Left kidney (tissue), 8 donors: ENCODE measurements around the gene APEH. TPM values are rescaled to one million over a fixed set of nuclear protein-coding genes. Genes with fewer than 3 reads are reported as not detected.

Experiments
- DNase-seq: peaks from one replicate; pipeline ENCODE4 v3.0.0-alpha.2; 2013
- long read RNA-seq, 8 donors: transcript quantifications; one replicate each; lab custom pipeline, GENCODE V29; 2026
- polyA plus RNA-seq: library from polyadenylated mRNA; unstranded; fragments of 120-200 nt; gene quantifications from one replicate; pipeline ENCODE4 v1.2.1, GENCODE V29; 2013; ENCODE audit not compliant: insufficient read length

The APEH gene
- polyA plus RNA-seq = 140 TPM
- long read RNA-seq, donor 1, transcript APEH-201 (22 exons, 3,220 nt) = major isoform, 17 of 30 reads
- long read RNA-seq, donor 1, partial matches to known transcripts = 13 of 30 reads
- long read RNA-seq, donor 1, other reads (novel, unspliced or antisense) = 0 of 30 reads
- long read RNA-seq, donor 2, transcript APEH-201 (22 exons, 3,220 nt) = major isoform, 17 of 64 reads
- long read RNA-seq, donor 2, partial matches to known transcripts = 47 of 64 reads
- long read RNA-seq, donor 2, other reads (novel, unspliced or antisense) = 0 of 64 reads
- long read RNA-seq, donor 3, transcript APEH-201 (22 exons, 3,220 nt) = major isoform, 15 of 21 reads
- long read RNA-seq, donor 3, partial matches to known transcripts = 6 of 21 reads
- long read RNA-seq, donor 3, other reads (novel, unspliced or antisense) = 0 of 21 reads
- long read RNA-seq, donor 4, partial matches to known transcripts = 13 of 18 reads
- long read RNA-seq, donor 4, other reads (novel, unspliced or antisense) = 5 of 18 reads
- long read RNA-seq, donor 5, transcript APEH-201 (22 exons, 3,220 nt) = major isoform, 23 of 150 reads
- long read RNA-seq, donor 5, partial matches to known transcripts = 94 of 150 reads
- long read RNA-seq, donor 5, other reads (novel, unspliced or antisense) = 33 of 150 reads
- long read RNA-seq, donor 6, transcript APEH-201 (22 exons, 3,220 nt) = major isoform, 14 of 41 reads
- long read RNA-seq, donor 6, partial matches to known transcripts = 26 of 41 reads
- long read RNA-seq, donor 6, other reads (novel, unspliced or antisense) = 0 of 41 reads
- long read RNA-seq, donor 7, transcript APEH-201 (22 exons, 3,220 nt) = major isoform, 21 of 33 reads
- long read RNA-seq, donor 7, partial matches to known transcripts = 12 of 33 reads
- long read RNA-seq, donor 7, other reads (novel, unspliced or antisense) = 0 of 33 reads
- long read RNA-seq, donor 8, transcript APEH-201 (22 exons, 3,220 nt) = major isoform, 5 of 10 reads
- long read RNA-seq, donor 8, partial matches to known transcripts = 5 of 10 reads
- long read RNA-seq, donor 8, other reads (novel, unspliced or antisense) = 0 of 10 reads

DNA sequence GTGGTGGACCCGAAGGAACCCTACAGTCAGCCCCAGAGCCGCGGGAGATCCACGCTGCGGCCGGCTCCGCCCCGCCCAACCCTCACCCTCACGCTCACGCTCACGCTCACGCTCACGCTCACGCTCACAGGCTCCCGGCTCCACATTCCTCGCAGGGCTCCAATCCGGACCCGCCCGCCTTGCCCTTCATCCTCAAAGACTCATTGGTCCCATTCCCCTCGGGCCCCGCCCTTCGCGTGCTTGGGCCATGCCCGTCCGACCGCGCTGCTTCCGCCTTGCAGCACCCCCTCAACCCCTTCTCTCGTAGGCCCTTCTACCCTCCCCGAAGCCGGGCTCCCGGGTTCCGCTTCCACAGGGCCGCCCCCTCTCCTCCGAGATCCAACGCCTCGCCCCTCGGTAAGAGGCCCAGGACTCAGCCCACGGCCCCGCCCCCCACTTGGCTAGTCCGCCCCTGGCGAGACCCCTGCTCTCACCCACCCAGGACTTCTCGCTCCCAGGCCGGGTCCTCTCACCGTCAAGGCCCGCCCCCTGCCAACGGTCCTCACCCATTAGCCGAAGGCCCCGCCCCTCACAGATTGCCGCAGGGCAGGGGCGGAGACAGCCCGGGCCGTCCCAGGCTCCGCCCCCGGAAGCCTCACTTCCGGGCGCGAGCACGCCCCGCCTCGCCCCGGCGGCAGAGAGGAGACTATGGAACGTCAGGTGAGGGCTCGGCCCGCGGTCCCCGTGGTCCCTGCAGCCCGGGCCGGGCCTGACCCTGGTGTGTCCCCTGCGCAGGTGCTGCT, at the start of gene APEH:
Gene APEH (plus strand): TSS at position 637 of the 782 bp plus-strand sequence. CDS start 51 bp downstream, at position 688.
- peak; percentile 94 for DNase-seq

DNA sequence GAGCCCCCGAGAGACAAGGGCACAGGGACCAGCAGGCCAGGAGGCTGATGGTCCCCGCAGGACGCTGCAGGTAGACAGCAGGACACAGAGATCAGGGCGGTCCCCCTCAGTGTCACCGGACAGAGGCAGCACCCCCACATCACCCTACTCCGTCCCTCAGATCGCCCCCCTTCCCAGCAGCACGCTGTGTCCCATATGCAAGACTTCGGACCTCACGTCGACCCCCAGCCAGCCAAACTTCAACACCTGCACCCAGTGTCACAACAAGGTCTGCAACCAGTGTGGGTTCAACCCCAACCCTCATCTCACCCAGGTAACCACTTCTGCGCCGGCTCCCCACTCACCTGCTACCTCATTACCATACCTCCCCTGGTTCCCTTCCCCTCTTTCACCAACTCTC, 49.1 kb upstream of the APEH start:
- no peak for DNase-seq

DNA sequence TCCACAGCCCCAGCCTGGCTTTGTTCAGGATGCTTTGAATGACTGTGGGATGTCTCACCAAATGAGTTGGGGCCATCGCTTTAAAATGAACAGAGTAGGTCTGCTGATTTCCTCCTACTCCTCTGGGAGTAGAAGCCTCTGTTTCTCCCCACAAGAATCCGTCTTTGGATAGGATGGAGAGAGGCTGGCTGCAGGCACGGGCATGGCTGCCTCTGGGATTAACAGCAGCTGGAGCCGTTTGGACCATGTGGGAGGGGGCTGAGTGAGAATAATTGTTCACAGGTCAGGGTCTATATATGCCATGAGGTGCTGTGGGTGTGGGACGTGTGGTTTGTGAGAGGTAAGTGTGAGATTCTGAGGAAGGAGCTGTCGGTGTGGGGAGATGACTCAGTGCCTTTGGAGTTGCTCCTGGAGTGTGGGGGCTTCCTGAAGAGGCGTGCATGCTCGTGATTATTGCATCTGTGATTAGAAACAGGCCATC, 48.0 kb upstream of the APEH start:
- DNase-seq = no peak

DNA sequence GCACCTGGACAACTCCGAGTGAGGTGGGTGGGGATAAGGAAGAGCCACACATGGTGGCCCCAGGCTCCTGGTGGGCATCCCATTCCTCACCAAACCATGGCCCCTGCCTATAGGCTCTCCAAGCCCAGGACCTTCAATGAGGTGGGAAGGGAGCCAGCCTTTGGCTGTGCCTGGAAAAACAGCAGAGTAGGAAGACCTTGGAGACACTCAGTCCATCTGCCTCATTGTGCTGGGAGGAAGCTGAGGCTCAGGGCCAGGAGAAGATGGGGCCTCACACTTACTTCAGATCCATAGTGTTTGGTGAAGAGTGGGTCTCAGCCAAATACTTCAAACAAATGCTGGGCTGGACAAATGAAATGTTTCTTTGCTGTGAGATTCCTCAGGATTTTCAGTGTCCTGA, 47.4 kb upstream of the APEH start:
- DNase-seq = no peak

DNA sequence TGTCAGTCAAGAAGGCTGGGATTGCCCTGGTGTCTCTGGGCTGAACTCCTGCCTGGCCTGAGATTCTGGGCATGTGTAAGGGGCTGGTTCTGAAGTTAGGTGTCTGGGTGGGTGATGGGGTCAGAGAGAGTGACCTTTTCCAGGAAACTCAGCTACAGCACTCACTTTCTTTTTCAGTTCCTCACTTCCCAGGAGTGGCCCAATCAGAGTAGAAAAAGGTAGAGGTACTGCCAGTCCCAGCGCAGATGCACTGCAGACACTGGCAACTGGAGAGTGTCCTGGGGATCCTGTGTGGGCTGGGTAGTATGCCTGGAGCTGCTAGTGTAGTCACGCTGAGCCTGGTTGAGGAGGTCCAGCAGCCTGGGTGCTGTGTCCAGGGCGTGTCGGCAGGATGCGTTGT, 46.5 kb upstream of the APEH start:
- DNase-seq = no peak

DNA sequence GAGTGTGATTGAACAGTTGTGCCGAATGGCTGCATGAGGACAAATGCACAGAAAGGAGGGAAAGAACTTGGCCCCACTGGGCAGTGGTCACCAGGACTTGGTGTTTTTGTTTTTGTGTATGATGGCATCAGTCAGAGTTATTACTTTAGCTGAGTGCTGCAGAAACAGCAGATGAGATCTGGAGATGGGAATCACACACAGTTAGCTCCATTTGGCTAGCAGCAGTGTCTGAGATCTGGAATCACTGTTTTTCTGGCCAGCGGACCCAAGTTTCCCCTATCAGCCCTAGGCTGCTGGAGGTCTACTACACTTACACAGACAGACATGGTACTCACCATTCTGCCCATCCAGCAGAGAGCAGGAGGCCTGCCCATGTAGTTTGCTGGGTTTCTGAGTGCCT, 45.9 kb upstream of the APEH start:
- DNase-seq = no peak

DNA sequence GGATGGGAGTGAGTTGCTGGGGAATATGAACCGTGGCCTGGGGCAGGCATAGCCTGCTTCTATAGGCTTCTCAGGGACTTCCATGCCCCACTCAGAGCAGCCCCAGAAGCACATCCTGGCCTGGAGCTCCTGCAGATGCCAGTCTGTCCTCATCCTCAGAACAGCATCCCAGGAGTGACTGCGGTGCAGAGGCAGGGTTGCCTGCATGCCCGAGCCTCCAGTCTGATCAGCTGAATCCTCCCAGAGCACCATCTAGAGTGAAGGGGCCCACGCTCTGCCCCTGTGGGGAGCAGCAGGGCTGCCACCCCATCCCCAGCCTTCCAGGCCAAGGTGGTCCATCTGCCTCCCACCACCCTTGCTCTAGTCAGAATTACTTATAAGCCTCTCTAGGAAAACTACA, 44.7 kb upstream of the APEH start:
- DNase-seq = no peak

DNA sequence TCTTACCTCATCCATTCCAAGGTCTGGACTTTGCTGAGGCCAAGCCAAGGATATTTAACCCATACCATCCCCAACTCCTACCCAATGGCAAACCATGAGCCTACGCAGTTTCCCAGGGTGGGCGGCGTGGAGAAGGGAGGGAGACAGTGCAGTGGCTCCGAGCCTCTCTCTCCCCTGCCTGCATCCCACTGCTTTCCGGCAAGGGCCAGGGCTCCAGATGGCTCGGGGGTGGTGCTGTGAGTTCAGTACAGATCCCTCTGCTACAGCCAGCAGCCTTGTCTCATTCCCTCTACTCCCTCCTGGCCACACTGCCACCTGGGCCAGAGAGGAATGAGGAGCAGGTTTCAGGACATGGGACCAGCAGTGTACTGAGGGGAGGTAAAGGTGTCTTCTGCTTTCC, 44.3 kb upstream of the APEH start:
- DNase-seq = no peak

DNA sequence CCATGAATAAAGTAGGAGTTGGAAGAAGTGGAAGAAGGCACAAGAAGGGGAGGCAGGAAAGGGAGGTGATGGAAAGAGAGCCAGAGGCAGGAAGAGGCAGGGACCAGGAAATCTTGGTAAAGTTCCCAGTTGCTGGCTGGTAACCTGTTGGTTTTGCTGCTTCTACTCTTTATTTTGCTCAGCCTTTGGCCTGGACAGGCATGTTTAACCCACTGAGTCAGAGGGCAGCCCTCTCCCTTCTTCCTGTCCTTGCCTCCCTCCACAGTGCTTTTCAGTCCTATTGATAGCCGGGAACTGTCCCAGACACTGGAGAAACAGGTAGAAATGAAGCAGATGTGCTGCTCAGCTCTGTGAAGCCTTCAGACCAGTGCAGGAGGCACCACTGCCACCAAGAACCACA, 43.4 kb upstream of the APEH start:
- DNase-seq = no peak

DNA sequence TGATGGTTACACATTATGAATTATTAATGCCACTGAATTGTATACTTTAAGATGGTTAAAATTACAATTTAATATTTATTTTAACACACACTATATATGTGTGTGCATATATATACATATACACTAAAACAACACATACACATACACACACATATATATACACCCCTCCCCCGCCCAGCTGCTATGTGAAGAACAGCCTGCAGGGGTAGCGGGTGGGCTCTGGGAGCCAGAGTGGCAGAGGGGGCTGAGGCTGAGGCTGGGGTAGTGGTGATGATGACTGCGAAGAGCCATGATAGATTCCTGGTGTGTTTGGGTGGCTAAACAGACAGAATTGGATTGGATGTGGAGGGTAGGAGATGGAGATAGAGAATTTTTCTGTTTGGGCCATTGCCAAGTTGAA, 39.4 kb upstream of the APEH start:
- no peak for DNase-seq

DNA sequence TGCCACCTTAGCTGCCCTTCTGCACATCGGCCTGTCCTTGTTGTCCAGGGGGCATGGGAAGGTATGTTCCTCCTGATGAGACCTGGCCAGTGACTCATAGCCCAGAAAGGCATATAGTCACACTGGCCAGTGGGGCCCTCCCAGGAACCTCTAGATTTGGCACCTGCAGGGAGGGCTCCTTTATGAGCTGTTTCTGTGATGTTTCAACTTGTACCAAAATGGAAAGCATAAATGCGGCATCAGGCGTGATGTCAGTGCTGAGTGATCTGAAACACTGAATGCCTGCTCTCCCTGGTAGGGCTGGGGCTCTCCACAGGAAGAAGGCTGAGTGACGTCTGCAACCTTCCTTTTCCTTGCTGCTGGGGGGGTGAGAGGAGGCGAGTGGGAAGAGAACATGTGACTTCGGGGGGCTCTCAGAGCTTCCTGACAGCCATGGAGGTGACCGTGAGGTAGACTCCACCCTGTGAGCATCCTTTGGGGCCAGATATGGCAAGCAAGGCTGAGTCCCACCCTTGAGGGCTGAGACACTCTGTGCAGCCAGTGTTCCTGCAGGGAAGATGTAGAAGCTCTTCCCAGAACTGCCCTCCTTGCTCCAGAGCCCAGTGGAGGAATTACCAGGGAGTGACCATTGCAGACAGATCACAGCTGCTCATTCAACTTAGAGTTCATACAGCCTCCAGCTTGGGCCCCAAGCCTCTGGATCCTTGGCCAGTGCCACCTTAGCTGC, 37.1 kb upstream of the APEH start:
- no peak for DNase-seq

DNA sequence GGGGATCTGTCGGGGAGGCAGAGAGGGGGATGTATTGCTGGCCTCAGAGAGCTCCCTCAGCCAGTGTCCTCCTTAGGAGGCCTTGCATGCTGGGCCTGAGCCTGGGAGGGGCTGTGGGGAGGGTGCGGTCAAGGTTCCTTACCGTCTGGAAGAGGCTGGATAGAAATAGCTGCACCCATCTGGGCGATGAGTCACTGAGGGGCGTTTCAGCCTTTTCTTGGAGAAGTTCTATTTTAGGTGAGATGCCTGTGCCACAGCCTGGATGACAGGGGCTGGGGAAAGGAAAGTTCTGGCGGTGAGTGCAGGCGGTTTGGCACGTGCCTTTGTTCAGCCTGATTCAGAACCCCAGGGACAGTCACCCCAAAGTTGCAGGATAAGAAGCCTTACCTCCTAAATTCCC, 35.7 kb upstream of the APEH start:
- no peak for DNase-seq

DNA sequence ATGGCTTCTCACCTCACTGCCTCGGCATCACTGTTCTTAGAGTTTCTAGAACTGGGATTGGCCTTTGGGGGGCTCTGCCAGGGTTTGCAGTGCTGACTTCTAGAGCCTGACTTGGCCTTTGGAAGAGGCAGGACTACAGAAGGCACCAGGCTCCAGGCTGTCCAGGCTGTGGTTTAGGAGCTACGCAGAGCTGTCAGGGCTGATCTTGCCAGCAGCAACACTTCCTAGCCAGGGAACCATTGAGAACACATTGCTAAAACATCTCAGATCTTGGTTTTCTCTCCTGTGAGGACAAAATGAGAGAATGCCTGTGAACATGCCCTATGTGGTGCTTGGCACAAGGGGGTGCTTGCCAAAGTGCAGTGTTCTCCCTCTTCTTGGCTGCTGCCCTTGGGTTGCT, 34.6 kb upstream of the APEH start:
- DNase-seq = no peak

DNA sequence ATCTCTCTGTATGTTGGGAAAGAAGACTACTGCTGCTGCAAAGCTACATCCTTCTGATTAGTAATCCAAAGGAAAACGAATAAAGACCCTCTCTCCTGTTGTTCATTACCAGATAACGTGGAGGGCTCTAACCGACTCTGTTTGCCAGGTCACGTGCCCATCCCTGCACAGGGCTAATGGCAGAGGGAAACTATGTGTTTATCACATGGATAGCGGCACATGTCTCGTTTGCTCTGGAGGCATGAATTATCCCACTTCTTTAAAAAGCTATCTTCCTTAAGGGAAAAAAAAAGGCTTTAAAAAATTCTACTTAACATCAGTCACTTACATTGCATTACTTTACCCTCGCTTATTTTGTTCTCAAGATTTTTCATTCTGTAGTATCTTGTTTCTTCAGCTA, 32.9 kb upstream of the APEH start:
- no peak for DNase-seq

DNA sequence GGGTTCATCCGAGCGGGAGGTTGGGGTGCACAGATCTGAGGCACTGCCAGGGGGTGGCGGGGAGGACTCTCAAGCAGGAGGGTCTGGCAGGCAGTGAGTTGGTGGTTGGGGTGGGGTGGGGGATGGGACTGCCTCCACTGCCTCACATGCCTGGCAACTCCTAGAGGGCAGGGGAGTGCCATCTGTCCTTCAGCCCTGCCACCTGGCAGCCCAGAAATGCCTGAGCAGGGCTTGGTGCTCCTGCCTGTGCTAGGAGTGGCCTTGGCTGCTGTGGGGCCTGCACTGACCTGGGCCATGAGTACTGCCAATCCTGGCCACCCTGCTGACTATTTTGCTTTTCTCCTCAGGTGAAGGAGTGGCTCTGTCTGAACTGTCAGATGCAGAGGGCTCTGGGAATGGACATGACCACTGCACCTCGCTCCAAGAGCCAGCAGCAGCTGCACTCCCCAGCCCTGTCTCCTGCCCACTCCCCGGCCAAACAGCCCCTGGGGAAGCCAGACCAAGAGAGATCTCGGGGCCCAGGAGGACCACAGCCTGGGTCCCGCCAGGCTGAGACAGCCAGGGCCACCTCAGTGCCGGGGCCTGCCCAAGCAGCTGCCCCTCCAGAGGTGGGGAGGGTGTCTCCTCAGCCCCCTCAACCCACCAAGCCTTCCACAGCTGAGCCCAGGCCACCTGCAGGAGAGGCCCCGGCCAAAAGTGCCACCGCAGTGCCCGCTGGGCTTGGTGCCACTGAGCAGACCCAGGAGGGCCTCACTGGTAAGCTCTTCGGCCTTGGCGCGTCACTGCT, 32.0 kb upstream of the APEH start:
- DNase-seq = no peak

DNA sequence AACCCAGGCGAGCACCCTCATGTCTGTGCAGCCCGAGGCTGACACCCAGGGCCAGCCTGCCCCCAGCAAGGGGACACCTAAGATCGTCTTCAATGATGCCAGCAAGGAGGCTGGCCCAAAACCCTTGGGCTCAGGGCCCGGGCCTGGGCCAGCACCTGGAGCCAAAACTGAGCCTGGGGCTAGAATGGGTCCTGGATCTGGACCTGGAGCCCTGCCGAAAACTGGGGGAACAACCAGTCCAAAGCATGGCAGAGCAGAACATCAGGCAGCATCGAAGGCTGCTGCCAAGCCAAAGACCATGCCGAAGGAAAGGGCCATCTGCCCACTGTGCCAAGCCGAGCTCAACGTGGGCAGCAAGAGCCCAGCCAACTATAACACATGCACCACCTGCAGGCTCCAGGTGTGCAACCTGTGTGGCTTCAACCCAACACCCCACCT, 31.4 kb upstream of the APEH start:
- DNase-seq = no peak

DNA sequence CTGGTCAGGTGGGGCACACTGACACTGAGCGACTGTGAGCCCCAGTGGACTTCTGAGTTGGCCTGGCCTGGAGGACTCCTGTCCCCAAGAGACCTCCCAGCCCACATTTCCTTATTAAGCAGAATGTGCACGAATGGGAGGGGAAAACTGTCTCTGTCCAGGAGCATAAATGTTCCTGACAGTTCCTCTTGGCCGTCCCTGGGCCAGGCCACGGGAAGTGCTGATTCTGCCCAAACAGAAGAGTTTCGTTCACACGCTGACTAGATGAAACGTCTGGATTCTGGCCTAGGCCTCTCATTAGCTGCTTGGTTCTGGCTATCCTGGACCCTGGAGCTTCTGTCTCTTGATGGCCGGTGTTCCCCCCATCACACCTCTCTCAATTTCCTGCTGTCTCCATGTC, 29.5 kb upstream of the APEH start:
- no peak for DNase-seq

DNA sequence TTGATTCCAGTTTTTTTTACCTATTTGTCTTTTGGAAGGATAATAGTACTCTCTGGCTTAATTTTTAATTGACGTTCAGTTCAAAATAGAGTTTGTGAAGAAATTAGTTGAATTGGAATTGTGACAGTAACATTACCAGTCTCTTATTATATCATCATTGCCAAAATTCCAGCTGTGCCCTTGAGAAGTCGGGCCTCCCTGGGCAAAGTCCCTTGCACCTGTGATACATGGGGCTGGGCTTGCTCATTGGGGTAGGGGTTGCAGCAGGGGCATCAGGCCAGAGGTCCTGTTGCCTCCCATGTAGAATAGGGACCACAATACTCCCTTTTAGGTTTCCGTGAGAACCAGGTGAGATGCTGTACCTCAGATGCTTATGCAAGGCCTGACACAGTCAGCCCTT, 27.9 kb upstream of the APEH start:
- DNase-seq = no peak

DNA sequence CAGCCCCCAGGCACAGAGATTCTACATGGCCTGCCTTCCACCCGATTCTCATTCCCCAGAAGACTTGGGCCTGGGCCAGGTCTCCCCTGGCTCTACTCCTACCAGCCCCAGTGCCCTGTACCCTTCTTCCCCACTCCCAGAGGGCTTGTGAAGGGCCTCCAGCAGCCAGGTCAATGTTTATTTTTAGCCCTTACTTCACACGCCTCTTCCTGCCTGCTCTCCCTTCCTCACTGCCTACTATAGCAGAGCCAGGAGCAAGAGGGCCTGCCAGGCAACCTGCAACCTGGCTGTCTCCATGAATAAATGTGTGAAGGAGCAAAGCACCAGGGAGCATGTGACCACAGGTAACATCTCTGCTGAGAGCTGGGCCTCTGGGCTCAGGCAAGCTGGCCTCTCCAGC, 26.4 kb upstream of the APEH start:
- no peak for DNase-seq

DNA sequence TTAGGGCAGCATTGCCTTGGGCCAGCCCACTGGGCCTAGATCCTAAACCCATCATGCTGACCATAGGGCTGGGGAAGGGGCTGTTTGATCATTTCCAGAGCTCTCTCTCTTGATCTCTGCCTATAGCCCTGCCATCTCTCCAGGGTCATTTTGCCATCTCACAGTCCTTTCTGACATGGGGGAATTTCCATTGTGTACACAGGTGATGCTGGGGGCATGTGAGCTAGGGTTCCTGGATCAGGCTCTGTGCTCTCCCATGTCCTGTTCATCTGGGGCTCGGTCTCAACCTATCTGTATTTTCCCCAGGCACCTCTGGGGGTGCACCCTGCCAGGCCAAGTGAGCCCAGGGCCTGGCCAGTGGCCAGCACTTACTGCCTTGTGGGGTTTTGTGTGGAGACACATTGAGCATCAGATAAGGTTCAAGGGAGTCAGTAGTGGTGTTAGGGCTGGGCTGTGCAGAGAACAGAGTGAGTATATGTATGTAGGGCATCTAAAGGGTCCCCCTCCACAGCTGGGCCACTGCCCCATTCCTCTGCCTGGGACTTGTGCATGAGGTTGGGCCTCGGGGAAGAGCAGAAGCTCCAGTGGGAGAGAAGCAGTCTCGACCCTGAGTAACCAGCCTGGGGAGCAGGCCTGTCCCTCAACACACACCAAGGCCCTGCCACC, 25.7 kb upstream of the APEH start:
- no peak for DNase-seq
